H9 (cell line): Measurements from ENCODE around the gene CKS2. TPM values are rescaled to one million over a fixed set of nuclear protein-coding genes. Genes with fewer than 3 reads are reported as not detected.

Source experiments
- DNase-seq: peaks from one replicate; pipeline ENCODE4 v3.0.0-alpha.2; 2017
- H2AFZ ChIP-seq: one replicate; pipeline ENCODE4 v1.6.1; 2013; ENCODE audit warnings: mild to moderate bottlenecking, low read length, control low read depth, moderate library complexity
- H2AK5ac ChIP-seq: 2 replicates; pipeline ENCODE4 v1.6.1; 2013; ENCODE audit warnings: low read length, control low read depth, mixed read lengths; ENCODE audit not compliant: insufficient read length
- H2BK120ac ChIP-seq: one replicate; pipeline ENCODE4 v1.6.1; 2013; ENCODE audit warnings: low read depth, mild to moderate bottlenecking, low read length, control low read depth, inconsistent platforms; ENCODE audit not compliant: poor library complexity, severe bottlenecking
- H2BK12ac ChIP-seq: 2 replicates; pipeline ENCODE4 v1.6.1; 2013; ENCODE audit warnings: low read length, control low read depth, mixed read lengths, low read depth; ENCODE audit not compliant: insufficient read length
- H2BK15ac ChIP-seq: 2 replicates; pipeline ENCODE4 v1.6.1; 2013; ENCODE audit warnings: low read depth, low read length, control low read depth
- H2BK20ac ChIP-seq: one replicate; pipeline ENCODE4 v1.6.1; 2013; ENCODE audit warnings: low read depth, mild to moderate bottlenecking, low read length, control low read depth, inconsistent platforms; ENCODE audit not compliant: poor library complexity, severe bottlenecking
- H2BK5ac ChIP-seq: 2 replicates; pipeline ENCODE4 v1.6.1; 2013; ENCODE audit warnings: low read length, control low read depth, mixed read lengths; ENCODE audit not compliant: insufficient read length
- H3K14ac ChIP-seq: 2 replicates; pipeline ENCODE4 v1.6.1; 2013; ENCODE audit warnings: low read length, control low read depth; ENCODE audit not compliant: insufficient read depth
- H3K18ac ChIP-seq: 2 replicates; pipeline ENCODE4 v1.6.1; 2013; ENCODE audit warnings: low read depth, mild to moderate bottlenecking, mixed read lengths, low read length, control low read depth; ENCODE audit not compliant: insufficient read length
- H3K23ac ChIP-seq: 2 replicates; pipeline ENCODE4 v1.6.1; 2013; ENCODE audit warnings: low read length, control low read depth, mixed read lengths, low read depth; ENCODE audit not compliant: insufficient read length
- H3K23me2 ChIP-seq: 2 replicates; pipeline ENCODE4 v1.6.1; 2013; ENCODE audit warnings: low read depth, mild to moderate bottlenecking, mixed read lengths, low read length, control low read depth; ENCODE audit not compliant: insufficient read length, poor library complexity, severe bottlenecking
- H3K27ac ChIP-seq: 2 replicates; pipeline ENCODE4 v1.5.1; 2013; ENCODE audit warnings: low read length, control low read depth, mixed read lengths, low read depth; ENCODE audit not compliant: insufficient read length
- H3K27me3 ChIP-seq: 2 replicates; pipeline ENCODE4 v1.6.1; 2013; ENCODE audit warnings: low read length, control low read depth, inconsistent platforms; ENCODE audit not compliant: insufficient read depth
- H3K4ac ChIP-seq: 2 replicates; pipeline ENCODE4 v1.6.1; 2013; ENCODE audit warnings: low read depth, mild to moderate bottlenecking, control low read depth, inconsistent platforms, low read length, moderate library complexity
- H3K4me1 ChIP-seq: 2 replicates; pipeline ENCODE4 v1.6.1; 2013; ENCODE audit warnings: low read length, control low read depth, inconsistent platforms; ENCODE audit not compliant: insufficient read depth
- H3K4me2 ChIP-seq: 2 replicates; pipeline ENCODE4 v1.6.1; 2013; ENCODE audit warnings: low read length, control low read depth, mixed read lengths; ENCODE audit not compliant: insufficient read length, insufficient read depth
- H3K56ac ChIP-seq: 2 replicates; pipeline ENCODE4 v1.6.1; 2013; ENCODE audit warnings: low read depth, mild to moderate bottlenecking, mixed read lengths, low read length, control low read depth; ENCODE audit not compliant: insufficient read length
- H3K79me1 ChIP-seq: 2 replicates; pipeline ENCODE4 v1.6.1; 2013; ENCODE audit warnings: low read depth, mild to moderate bottlenecking, moderate library complexity, low read length, control low read depth, inconsistent platforms; ENCODE audit not compliant: insufficient read depth, poor library complexity, severe bottlenecking
- H3K79me2 ChIP-seq: 2 replicates; pipeline ENCODE4 v1.6.1; 2013; ENCODE audit warnings: low read length, control low read depth, inconsistent platforms; ENCODE audit not compliant: insufficient read depth
- H3K9ac ChIP-seq: 2 replicates; pipeline ENCODE4 v1.6.1; 2013; ENCODE audit warnings: low read length, control low read depth, mixed read lengths; ENCODE audit not compliant: insufficient read length; ENCODE audit errors: extremely low read depth
- H3K9me3 ChIP-seq: one replicate; pipeline ENCODE4 v1.6.1; 2013; ENCODE audit warnings: low read depth, low read length, inconsistent platforms; ENCODE audit not compliant: control insufficient read depth
- H3T11ph ChIP-seq: one replicate; pipeline ENCODE4 v1.6.1; 2013; ENCODE audit warnings: mild to moderate bottlenecking, low read length, control low read depth, inconsistent platforms
- H4K20me1 ChIP-seq: one replicate; pipeline ENCODE4 v1.6.1; 2013; ENCODE audit not compliant: control insufficient read depth, insufficient read length, insufficient read depth
- H4K5ac ChIP-seq: 2 replicates; pipeline ENCODE4 v1.6.1; 2013; ENCODE audit warnings: low read depth, mild to moderate bottlenecking, mixed read lengths, low read length, control low read depth; ENCODE audit not compliant: insufficient read length
- H4K8ac ChIP-seq: replicated peaks from 2 replicates; pipeline ENCODE4 v1.6.1; 2013; ENCODE audit warnings: low read length, control low read depth, mixed read lengths, low read depth; ENCODE audit not compliant: insufficient read length
- H4K91ac ChIP-seq: 2 replicates; pipeline ENCODE4 v1.6.1; 2013; ENCODE audit warnings: low read depth, mild to moderate bottlenecking, moderate library complexity, mixed read lengths, low read length, control low read depth; ENCODE audit not compliant: insufficient read length
- H3K27ac Mint-ChIP-seq, 3 experiments: 2 replicates in 2 of 3; 3 replicates in 1 of 3; pipeline ENCODE4 v1.8.0; 2020 to 2021; ENCODE audit warnings: mixed read lengths in 3 of 3, mild to moderate bottlenecking in 1 of 3, moderate library complexity in 1 of 3
- H3K27me3 Mint-ChIP-seq: 2 replicates; pipeline ENCODE4 v1.8.0; 2021; ENCODE audit warnings: low read depth, mild to moderate bottlenecking, moderate library complexity, mixed read lengths
- H3K36me3 Mint-ChIP-seq, 3 experiments: 2 replicates in 2 of 3; 3 replicates in 1 of 3; pipeline ENCODE4 v1.8.0; 2020 to 2021; ENCODE audit warnings: low read depth in 3 of 3, mixed read lengths in 3 of 3; ENCODE audit not compliant: insufficient read depth in 1 of 3
- H3K4me1 Mint-ChIP-seq, 2 experiments: 2 replicates each; pipeline ENCODE4 v1.8.0; 2020; ENCODE audit warnings: mixed read lengths in 2 of 2
- H3K4me3 Mint-ChIP-seq, 2 experiments: 2 replicates in 1 of 2; 3 replicates in 1 of 2; pipeline ENCODE4 v1.8.0; 2020 to 2021; ENCODE audit warnings: mild to moderate bottlenecking in 2 of 2, mixed read lengths in 2 of 2, moderate library complexity in 1 of 2
- H3K9me3 Mint-ChIP-seq, 2 experiments: 2 replicates in 1 of 2; 3 replicates in 1 of 2; pipeline ENCODE4 v1.8.0; 2020; ENCODE audit warnings: mild to moderate bottlenecking in 2 of 2, mixed read lengths in 2 of 2, moderate library complexity in 1 of 2
- CTCF ChIP-seq: fragments of 200-600 bp; sonication (generic); conservative IDR thresholded peaks from 3 replicates; pipeline ENCODE4 v1.8.0; 2021; ENCODE audit warnings: antibody characterized with exemption, mild to moderate bottlenecking
- WGBS: extraction: QIAGEN DNeasy Blood & Tissue Kit; methylation state at CpG from one replicate; pipeline ENCODE4 v1.1.7; 2013; ENCODE audit warnings: missing lambda C conversion rate, low lambda C conversion rate, mixed read lengths; ENCODE audit not compliant: insufficient read length; ENCODE audit errors: extremely low coverage; 5-methylcytosine and 5-hydroxymethylcytosine counted together
- total RNA-seq: library from RNA; stranded (reverse); gene quantifications from 2 replicates; pipeline ENCODE4 v1.2.1, GENCODE V29; 2021

Gene CKS2
- total RNA-seq, 1 experiment from 2014 or later = 211 TPM

DNA sequence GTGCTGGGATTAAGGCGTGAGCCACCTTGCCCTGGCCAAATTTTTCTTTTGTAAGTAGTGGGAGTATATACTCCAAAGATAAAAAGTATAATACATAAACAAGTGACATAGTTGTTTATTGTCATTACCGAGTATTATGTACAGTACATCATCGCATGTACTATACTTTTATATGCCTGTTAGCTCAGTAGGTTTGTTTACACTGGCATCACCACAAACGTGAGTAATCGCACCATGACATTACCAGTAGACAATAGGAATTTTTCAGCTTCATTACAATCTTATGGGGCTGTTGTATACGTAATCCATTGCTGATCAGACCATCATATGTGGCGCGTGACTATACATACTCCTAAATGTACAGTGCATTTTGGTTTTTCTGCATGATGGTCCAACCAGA is 17.1 kb downstream of the CKS2 start:
- H3K4me1 ChIP-seq = no peaks in the 10 kb centered on the region
- H2AFZ ChIP-seq = no peak overlapping the region
- Mint-ChIP-seq H3K4me3 (no peak overlapping the region), H3K36me3 (peaks cover 19 to 67% (median 52%) of the 10 kb centered on the region in 3 experiments; a peak in 6 of 7 replicates), H3K9me3 (no peaks in the 10 kb centered on the region), H3K4me1 (no peaks in the 10 kb centered on the region), H3K27me3 (no peaks in the 10 kb centered on the region), H3K27ac (no peak overlapping the region)
- H3K9me3 ChIP-seq = no peaks in the 10 kb centered on the region
- H4K20me1 ChIP-seq = no peaks in the 10 kb centered on the region
- TF ChIP-seq CTCF = no peak
- no peak overlapping the region for H3T11ph ChIP-seq
- no peaks in the 10 kb centered on the region for H3K23me2 ChIP-seq
- no peak overlapping the region for H3K18ac ChIP-seq
- no peak overlapping the region for H2BK20ac ChIP-seq
- no peak overlapping the region for H3K23ac ChIP-seq
- H3K14ac ChIP-seq = no peak overlapping the region
- no peak overlapping the region for H4K8ac ChIP-seq
- H2BK5ac ChIP-seq = no peak overlapping the region
- no peak overlapping the region for H2AK5ac ChIP-seq
- peaks cover 10% of the 10 kb centered on the region for H3K79me1 ChIP-seq
- no peak overlapping the region for H3K4me2 ChIP-seq
- no peak overlapping the region for H2BK15ac ChIP-seq
- peaks cover 7% of the 10 kb centered on the region; the same call in 1 of the 2 replicates for H3K79me2 ChIP-seq
- no peak for DNase-seq
- H2BK12ac ChIP-seq = no peak overlapping the region
- H4K91ac ChIP-seq = no peak overlapping the region
- H3K27me3 ChIP-seq = no peaks in the 10 kb centered on the region
- no peak overlapping the region for H2BK120ac ChIP-seq
- H3K56ac ChIP-seq = no peak overlapping the region
- H3K27ac ChIP-seq = no peak overlapping the region
- no peak overlapping the region for H3K4ac ChIP-seq
- H3K9ac ChIP-seq = no peak overlapping the region
- no CpG with 5 or more reads among the region's 8 CpGs for WGBS
- no peak overlapping the region for H4K5ac ChIP-seq
